ENCODE results near the gene ZNF283. TPM values are rescaled to one million over a fixed set of nuclear protein-coding genes. Genes with fewer than 3 reads are reported as not detected.
"Not testable (repeated sequence)": the region's sequence is repeated elsewhere in the genome, so short reads cannot be mapped to it uniquely, and the experiment has no call there.

Gene ZNF283
- total RNA-seq, 2 donors from 2014 or later: 5.8 to 8.9 TPM

DNA sequence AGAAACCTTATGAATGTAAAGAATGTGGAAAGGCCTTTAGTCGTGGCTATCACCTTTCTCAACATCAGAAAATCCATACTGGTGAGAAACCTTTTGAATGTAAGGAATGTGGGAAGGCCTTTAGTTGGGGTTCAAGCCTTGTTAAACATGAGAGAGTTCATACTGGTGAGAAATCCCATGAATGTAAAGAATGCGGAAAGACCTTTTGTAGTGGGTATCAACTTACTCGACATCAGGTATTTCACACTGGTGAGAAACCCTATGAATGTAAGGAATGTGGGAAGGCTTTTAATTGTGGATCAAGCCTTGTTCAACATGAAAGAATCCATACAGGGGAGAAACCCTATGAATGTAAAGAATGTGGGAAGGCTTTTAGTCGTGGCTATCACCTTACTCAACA is 20.8 kb downstream of the ZNF283 start:
- Histone ChIP-seq H3K36me3 (peaks cover 6 to 11% of the 10 kb centered on the region in 2 donors), H3K4me3 (no peak overlapping the region), H3K9me3 (peaks cover 6% of the 10 kb centered on the region), H3K4me1 (replicated peaks) (no peaks in the 10 kb centered on the region), H3K27ac (no peak overlapping the region), H3K27me3 (replicated peaks; ENCODE audit: insufficient read depth) (no peaks in the 10 kb centered on the region)
- intact Hi-C loops (cut with DNase I): no loop called here
- WGBS: 88% methylated on average over 4 of the region's 4 CpGs
- TF ChIP-seq, protein P1, sequence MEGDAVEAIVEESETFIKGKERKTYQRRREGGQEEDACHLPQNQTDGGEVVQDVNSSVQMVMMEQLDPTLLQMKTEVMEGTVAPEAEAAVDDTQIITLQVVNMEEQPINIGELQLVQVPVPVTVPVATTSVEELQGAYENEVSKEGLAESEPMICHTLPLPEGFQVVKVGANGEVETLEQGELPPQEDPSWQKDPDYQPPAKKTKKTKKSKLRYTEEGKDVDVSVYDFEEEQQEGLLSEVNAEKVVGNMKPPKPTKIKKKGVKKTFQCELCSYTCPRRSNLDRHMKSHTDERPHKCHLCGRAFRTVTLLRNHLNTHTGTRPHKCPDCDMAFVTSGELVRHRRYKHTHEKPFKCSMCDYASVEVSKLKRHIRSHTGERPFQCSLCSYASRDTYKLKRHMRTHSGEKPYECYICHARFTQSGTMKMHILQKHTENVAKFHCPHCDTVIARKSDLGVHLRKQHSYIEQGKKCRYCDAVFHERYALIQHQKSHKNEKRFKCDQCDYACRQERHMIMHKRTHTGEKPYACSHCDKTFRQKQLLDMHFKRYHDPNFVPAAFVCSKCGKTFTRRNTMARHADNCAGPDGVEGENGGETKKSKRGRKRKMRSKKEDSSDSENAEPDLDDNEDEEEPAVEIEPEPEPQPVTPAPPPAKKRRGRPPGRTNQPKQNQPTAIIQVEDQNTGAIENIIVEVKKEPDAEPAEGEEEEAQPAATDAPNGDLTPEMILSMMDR (IDR thresholded peaks at IDR 0.05): no peak
- no peak for TF ChIP-seq POLR2A (IDR thresholded peaks at IDR 0.05)
- TF ChIP-seq POLR2AphosphoS5 (IDR thresholded peaks at IDR 0.05): no peak
- DNase-seq (ENCODE audit: low spot score): no peak

DNA sequence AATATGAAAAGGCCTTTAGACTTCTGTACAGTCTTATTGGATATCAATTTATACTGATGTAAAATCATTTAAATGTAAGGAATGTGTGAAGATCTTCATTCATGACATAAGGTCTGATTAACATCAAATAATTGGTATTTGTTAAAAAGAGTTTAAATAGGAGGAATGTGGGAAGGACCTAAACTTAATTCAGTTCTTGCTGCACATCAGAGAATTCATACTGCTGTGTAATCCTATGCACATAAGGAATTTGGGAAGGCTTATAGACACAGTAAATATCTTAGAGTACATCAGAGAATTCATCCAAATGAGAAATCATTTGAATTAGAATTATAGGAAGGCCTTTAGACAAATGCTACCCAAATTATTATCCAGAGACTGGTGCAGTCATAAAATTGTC is 21.7 kb downstream of the ZNF283 start:
- TF ChIP-seq POLR2AphosphoS5 (IDR thresholded peaks at IDR 0.05) (no peak), POLR2A (IDR thresholded peaks at IDR 0.05) (no peak)
- TF ChIP-seq, protein P1 (IDR thresholded peaks at IDR 0.05): no peak
- peaks cover 1 to 11% of the 10 kb centered on the region in 2 donors for H3K36me3 ChIP-seq
- no peak for DNase-seq (ENCODE audit: low spot score)
- H3K4me1 ChIP-seq (replicated peaks): no peaks in the 10 kb centered on the region
- no peak overlapping the region for H3K4me3 ChIP-seq
- H3K27ac ChIP-seq: no peak overlapping the region
- H3K9me3 ChIP-seq: peaks cover 6% of the 10 kb centered on the region
- H3K27me3 ChIP-seq (replicated peaks; ENCODE audit: insufficient read depth): no peaks in the 10 kb centered on the region
- intact Hi-C loops (cut with DNase I): no loop called here

DNA sequence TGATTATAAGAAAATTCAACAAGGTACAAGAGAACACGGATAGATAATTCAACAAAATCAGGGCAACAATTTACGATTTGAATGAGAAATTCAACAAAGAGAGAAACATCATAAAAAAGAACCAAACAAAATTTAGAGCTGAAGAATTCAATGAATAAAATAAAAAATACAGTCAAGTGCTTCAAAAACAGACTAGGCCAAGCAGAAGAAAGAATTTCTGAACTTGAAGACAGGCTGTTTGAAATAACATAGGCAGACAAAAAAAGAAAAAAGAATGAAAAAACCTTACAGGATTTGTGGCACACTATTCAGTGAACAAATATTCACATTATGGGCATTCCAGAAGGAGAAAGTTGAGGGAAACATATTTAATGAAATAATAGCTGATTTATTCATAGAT is 31.1 kb downstream of the ZNF283 start:
- Histone ChIP-seq H3K4me3 (no peak overlapping the region), H3K36me3 (no peaks in the 10 kb centered on the region), H3K9me3 (no peaks in the 10 kb centered on the region), H3K27ac (no peak overlapping the region), H3K4me1 (replicated peaks) (no peaks in the 10 kb centered on the region), H3K27me3 (replicated peaks; ENCODE audit: insufficient read depth) (no peaks in the 10 kb centered on the region)
- 99% methylated on average over 2 of the region's 2 CpGs for WGBS
- intact Hi-C loops (cut with DNase I): no loop called here
- no peak for DNase-seq (ENCODE audit: low spot score)
- TF ChIP-seq, protein P1 (IDR thresholded peaks at IDR 0.05): no peak
- TF ChIP-seq POLR2AphosphoS5 (IDR thresholded peaks at IDR 0.05): no peak
- no peak for TF ChIP-seq POLR2A (IDR thresholded peaks at IDR 0.05)

DNA sequence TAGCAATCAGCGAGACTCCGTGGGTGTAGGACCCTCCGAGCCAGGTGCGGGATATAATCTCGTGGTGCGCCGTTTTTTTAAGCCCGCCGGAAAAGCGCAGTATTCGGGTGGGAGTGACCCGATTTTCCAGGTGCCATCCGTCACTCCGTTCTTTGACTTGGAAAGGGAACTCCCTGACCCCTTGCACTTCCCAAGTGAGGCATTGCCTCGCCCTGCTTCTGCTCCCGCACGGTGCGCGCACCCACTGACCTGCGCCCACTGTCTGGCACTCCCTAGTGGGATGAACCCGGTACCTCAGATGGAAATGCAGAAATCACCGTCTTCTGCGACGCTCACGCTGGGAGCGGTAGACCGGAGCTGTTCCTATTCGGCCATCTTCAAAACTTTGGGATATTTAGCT is 39.8 kb downstream of the ZNF283 start:
- WGBS: 94% methylated on average over 28 of the region's 28 CpGs
- H3K27ac ChIP-seq; H3K36me3 ChIP-seq; H3K27me3 ChIP-seq (replicated peaks; ENCODE audit: insufficient read depth); H3K9me3 ChIP-seq; intact Hi-C loops (cut with DNase I); H3K4me1 ChIP-seq (replicated peaks); H3K4me3 ChIP-seq; DNase-seq (ENCODE audit: low spot score): not testable (repeated sequence)

DNA sequence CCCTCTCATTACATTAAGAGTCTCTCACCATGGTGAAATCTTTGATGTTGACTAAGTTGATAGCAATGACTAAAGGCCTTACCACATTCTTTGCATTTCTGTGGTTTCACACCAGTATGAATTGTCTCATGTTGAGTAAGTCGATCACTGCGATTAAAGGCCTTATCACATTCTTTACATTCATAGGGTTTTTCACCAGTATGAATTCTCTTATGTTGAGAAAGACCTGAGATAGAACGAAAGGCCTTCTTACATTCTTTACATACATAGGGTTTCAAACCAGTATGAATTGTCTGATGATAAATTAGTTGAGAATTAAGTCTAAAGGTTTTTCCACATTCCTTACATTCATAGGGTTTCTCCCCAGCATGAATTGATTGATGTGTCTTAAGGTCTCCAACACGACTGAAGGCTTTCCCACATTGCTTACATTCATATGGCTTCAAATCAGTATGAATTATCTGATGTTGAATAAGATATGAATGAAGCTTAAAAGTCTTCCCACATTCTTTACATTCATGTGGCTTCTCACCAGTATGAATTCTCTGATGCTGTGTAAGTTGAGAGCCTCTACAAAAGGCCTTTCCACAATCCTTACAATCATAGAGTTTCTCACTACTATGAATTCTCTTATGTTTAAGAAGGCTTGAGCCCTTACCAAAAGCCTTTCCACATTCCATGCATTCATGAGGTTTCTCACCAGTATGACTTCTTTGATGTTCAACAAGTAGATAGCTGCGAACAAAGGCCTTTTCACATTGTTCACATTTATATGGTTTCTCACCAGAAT is 45.6 kb downstream of the ZNF283 start:
- H3K4me1 ChIP-seq (replicated peaks): no peaks in the 10 kb centered on the region
- H3K27me3 ChIP-seq (replicated peaks; ENCODE audit: insufficient read depth): no peaks in the 10 kb centered on the region
- DNase-seq (ENCODE audit: low spot score): no peak
- peaks cover 3% of the 10 kb centered on the region for H3K9me3 ChIP-seq
- H3K27ac ChIP-seq: no peak overlapping the region
- no peaks in the 10 kb centered on the region for H3K36me3 ChIP-seq
- WGBS: 91% methylated on average over 5 of the region's 5 CpGs
- intact Hi-C loops (cut with DNase I): no loop called here
- no peak overlapping the region for H3K4me3 ChIP-seq
- TF ChIP-seq POLR2A (IDR thresholded peaks at IDR 0.05) (no peak), POLR2AphosphoS5 (IDR thresholded peaks at IDR 0.05) (no peak)
- TF ChIP-seq, protein P1 (IDR thresholded peaks at IDR 0.05): no peak

Data from prostate gland (tissue), 2 donors.